ENCODE data around the gene SUGCT.

GRCh38 chr7:40279991-40280390 lies 145.2 kb downstream of the SUGCT start:
- TF ChIP-seq ZNF274 (IDR thresholded peaks at IDR 0.05; ENCODE audit: low read depth, low read length) (no peak), SUZ12 (IDR thresholded peaks at IDR 0.05; ENCODE audit: extremely low read depth, insufficient read depth, insufficient read length) (no peak), YY1 (IDR thresholded peaks at IDR 0.05; ENCODE audit: insufficient read depth, insufficient read length) (no peak)
